D341Med (cell line): ENCODE results near the gene KRTAP10-5.
A peak's percentile ranks its signal among the peaks of the same experiment; 100 is the strongest.

Experiments used
- DNase-seq: peaks from one replicate; pipeline ENCODE4 v3.0.0; 2012; ENCODE audit warnings: low spot score

KRTAP10-5 gene

GRCh38 chr21:44549525-44550211, 30.7 kb downstream of the KRTAP10-5 start:
- peak; percentile 16 for DNase-seq

GRCh38 chr21:44548922-44549321, 31.5 kb downstream of the KRTAP10-5 start:
- DNase-seq = no peak

- no peak for DNase-seq
Measured at GRCh38 chr21:44548381-44548780, 32.0 kb downstream of the KRTAP10-5 start.

- no peak for DNase-seq
Measured at GRCh38 chr21:44547656-44548331, 32.6 kb downstream of the KRTAP10-5 start.

GRCh38 chr21:44544566-44544965, 35.8 kb downstream of the KRTAP10-5 start:
- DNase-seq = no peak

GRCh38 chr21:44542716-44543115, 37.7 kb downstream of the KRTAP10-5 start:
- DNase-seq = no peak

GRCh38 chr21:44540741-44541288, 39.6 kb downstream of the KRTAP10-5 start:
- DNase-seq = no peak

- no peak for DNase-seq
Measured at GRCh38 chr21:44539991-44540666, 40.3 kb downstream of the KRTAP10-5 start, which contains the start of gene KRTAP10-1. Gene KRTAP10-1 (minus strand): TSS chr21:44540195. CDS start chr21:44540150, 45 bp downstream.

GRCh38 chr21:44539046-44539445, 41.4 kb downstream of the KRTAP10-5 start:
- DNase-seq = no peak

GRCh38 chr21:44537930-44538911, 42.2 kb downstream of the KRTAP10-5 start:
- no peak for DNase-seq

GRCh38 chr21:44535963-44536362, 44.4 kb downstream of the KRTAP10-5 start:
- no peak for DNase-seq

GRCh38 chr21:44534688-44535087, 45.7 kb downstream of the KRTAP10-5 start:
- no peak for DNase-seq

- DNase-seq = no peak
Measured at GRCh38 chr21:44533891-44534627, 46.3 kb downstream of the KRTAP10-5 start.

GRCh38 chr21:44533121-44533890, 47.1 kb downstream of the KRTAP10-5 start:
- DNase-seq = no peak

GRCh38 chr21:44532712-44533111, 47.7 kb downstream of the KRTAP10-5 start:
- no peak for DNase-seq

GRCh38 chr21:44531606-44532564, 48.5 kb downstream of the KRTAP10-5 start:
- no peak for DNase-seq

GRCh38 chr21:44530903-44531605, 49.4 kb downstream of the KRTAP10-5 start:
- DNase-seq = no peak

- no peak for DNase-seq
Measured at GRCh38 chr21:44530221-44530902, 50.0 kb downstream of the KRTAP10-5 start.
